Measurements from ENCODE around the gene FBXW9.
"Not testable (repeated sequence)": the region's sequence is repeated elsewhere in the genome, so short reads cannot be mapped to it uniquely, and the experiment has no call there.

FBXW9 gene

GRCh38 chr19:12681074-12681987 lies 15.1 kb downstream of the FBXW9 start, which contains the start of gene DHPS:
DHPS (minus strand) TSS chr19:12681880; CDS start chr19:12681766, 114 bp downstream.
- Mint-ChIP-seq H3K27ac (peak within 1 kb of the TSS; percentile 97), H3K4me1 (peaks cover 27 to 32% of the 10 kb centered on the region in 2 donors), H3K27me3 (no peaks in the 10 kb centered on the region), H3K4me3 (peak within 1 kb of the TSS; percentile 96 to 97), H3K9me3 (no peaks in the 10 kb centered on the region), H3K36me3 (peaks cover 24 to 31% of the 10 kb centered on the region in 2 donors)
- peak; percentile 90 for DNase-seq
- peak; percentile 86 for ATAC-seq (replicated peaks)

- DNase-seq (no peak), ATAC-seq (replicated peaks) (no peak)
- no peaks in the 10 kb centered on the region for H3K27me3 Mint-ChIP-seq
- peaks cover 24 to 30% of the 10 kb centered on the region in 2 donors for H3K4me1 Mint-ChIP-seq
- peaks cover 28 to 40% of the 10 kb centered on the region in 2 donors for H3K36me3 Mint-ChIP-seq
- peak overlapping the region; percentile 55 to 96 for H3K4me3 Mint-ChIP-seq
- no peaks in the 10 kb centered on the region for H3K9me3 Mint-ChIP-seq
- H3K27ac Mint-ChIP-seq: peak overlapping the region; percentile 85
Measured at GRCh38 chr19:12680034-12680433, 16.4 kb downstream of the FBXW9 start.

- peaks cover 40 to 53% of the 10 kb centered on the region in 2 donors for H3K36me3 Mint-ChIP-seq
- H3K9me3 Mint-ChIP-seq; H3K4me3 Mint-ChIP-seq; DNase-seq; ATAC-seq (replicated peaks); H3K27ac Mint-ChIP-seq; H3K27me3 Mint-ChIP-seq: not testable (repeated sequence)
- peaks cover 30 to 42% of the 10 kb centered on the region in 2 donors for H3K4me1 Mint-ChIP-seq
Measured at GRCh38 chr19:12678039-12678438, 18.4 kb downstream of the FBXW9 start.

DNA sequence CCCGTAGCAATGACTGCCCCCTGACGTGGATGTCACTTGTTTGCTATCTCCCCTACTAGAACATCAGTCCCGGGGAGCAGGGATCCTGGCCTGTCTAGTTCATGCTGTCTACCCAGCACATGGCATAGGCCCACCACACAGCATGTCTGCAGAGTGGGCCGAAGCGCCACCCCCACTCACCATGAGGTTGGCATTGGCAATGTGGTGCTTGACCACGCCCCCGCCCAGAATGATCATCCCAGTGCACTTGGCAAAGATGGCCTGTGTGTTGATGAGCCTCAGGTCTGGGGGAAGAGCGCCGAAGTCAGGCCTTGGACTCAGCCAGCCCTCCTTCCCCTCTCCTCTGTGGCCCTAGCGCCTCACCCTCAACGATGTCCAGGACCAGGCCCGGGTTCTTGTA lies 19.5 kb downstream of the FBXW9 start:
- H3K4me3 Mint-ChIP-seq: no peak overlapping the region
- no peaks in the 10 kb centered on the region for H3K9me3 Mint-ChIP-seq
- no peak for ATAC-seq (replicated peaks)

DNA sequence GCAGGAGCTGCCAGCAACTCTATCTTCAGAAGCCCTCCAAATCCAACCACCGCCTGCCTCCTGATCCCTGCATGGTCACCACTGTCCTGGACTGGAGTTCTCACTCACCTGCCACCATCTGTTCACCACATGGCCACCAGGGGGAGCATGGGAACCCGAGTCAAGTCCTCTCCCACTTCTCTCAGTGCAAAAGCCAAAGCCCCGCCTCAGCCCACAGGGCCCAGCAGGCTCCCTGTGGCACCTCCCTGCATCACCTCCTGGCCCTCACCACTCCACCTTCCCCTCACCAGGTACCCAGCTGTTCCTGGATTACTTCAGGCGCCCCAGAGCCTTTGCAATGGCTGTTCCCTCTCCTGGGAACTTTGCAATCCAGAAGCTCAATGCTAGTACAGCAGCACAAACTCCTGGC lies 20.0 kb downstream of the FBXW9 start:
- DNase-seq: peak; percentile 69
- Mint-ChIP-seq H3K4me1 (peaks cover 35 to 54% of the 10 kb centered on the region in 2 donors), H3K27ac (peak overlapping the region; percentile 88), H3K27me3 (no peaks in the 10 kb centered on the region), H3K9me3 (no peaks in the 10 kb centered on the region), H3K4me3 (peak overlapping the region in 1 of 2 donors; percentile 1), H3K36me3 (peaks cover 50 to 61% of the 10 kb centered on the region in 2 donors)
- ATAC-seq (replicated peaks): peak; percentile 52 to 54

More for the DNA sequence above, 19.5 kb downstream of the FBXW9 start:
- Mint-ChIP-seq H3K4me1 (peaks cover 33 to 50% of the 10 kb centered on the region in 2 donors), H3K27ac (peak overlapping the region; percentile 67), H3K27me3 (no peaks in the 10 kb centered on the region), H3K36me3 (peaks cover 49 to 59% of the 10 kb centered on the region in 2 donors)
- no peak for DNase-seq

- H3K4me1 Mint-ChIP-seq: peaks cover 33 to 51% of the 10 kb centered on the region in 2 donors
- H3K27me3 Mint-ChIP-seq: no peaks in the 10 kb centered on the region
- H3K36me3 Mint-ChIP-seq: peaks cover 48 to 58% of the 10 kb centered on the region in 2 donors
- peak overlapping the region; percentile 88 for H3K27ac Mint-ChIP-seq
- H3K9me3 Mint-ChIP-seq: no peaks in the 10 kb centered on the region
- H3K4me3 Mint-ChIP-seq: no peak overlapping the region
- no peak for ATAC-seq (replicated peaks)
- DNase-seq: no peak
Measured at GRCh38 chr19:12675940-12676339, 20.5 kb downstream of the FBXW9 start.

DNA sequence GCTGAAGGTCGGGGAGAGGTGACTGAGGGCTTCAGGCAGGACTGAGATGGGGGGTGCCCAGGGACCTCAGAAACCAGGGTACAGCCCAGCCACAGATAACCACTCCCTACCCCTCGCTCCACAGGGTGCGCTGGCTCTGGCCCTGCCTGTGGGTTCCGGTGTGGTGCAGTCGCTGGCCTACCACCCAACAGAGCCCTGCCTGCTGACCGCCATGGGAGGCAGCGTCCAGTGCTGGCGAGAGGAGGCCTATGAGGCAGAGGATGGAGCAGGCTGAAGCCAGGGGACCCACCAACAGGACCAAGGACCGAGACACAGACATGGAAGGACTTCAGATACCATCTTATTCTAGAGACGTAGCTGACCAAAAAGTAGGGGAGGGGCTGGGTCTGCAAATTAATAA lies 21.0 kb downstream of the FBXW9 start:
- DNase-seq: no peak
- no peaks in the 10 kb centered on the region for H3K9me3 Mint-ChIP-seq
- H3K36me3 Mint-ChIP-seq: peaks cover 50 to 60% of the 10 kb centered on the region in 2 donors
- peaks cover 35 to 54% of the 10 kb centered on the region in 2 donors for H3K4me1 Mint-ChIP-seq
- no peak for ATAC-seq (replicated peaks)
- no peaks in the 10 kb centered on the region for H3K27me3 Mint-ChIP-seq
- peak overlapping the region; percentile 37 for H3K27ac Mint-ChIP-seq
- H3K4me3 Mint-ChIP-seq: peak overlapping the region in 1 of 2 donors; percentile 25

DNA sequence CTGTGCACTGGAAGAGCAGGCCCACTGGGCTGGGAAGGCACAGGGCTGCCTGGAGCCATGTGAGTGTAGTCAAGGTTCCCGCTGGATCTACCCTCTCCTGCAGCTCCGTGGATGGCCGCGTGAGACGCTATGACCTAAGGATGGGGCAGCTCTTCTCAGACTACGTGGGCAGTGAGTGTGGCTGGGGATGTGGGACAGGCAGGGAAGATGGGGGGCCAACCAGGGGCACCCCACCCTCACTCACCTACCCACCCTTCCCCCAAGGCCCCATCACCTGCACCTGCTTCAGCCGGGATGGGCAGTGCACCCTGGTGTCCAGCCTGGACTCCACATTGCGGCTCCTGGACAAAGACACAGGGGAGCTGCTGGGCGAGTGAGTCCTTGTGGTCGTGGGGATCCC lies 23.7 kb downstream of the FBXW9 start:
- H3K27me3 Mint-ChIP-seq: no peaks in the 10 kb centered on the region
- no peak overlapping the region for H3K27ac Mint-ChIP-seq
- H3K4me1 Mint-ChIP-seq: peaks cover 43 to 70% of the 10 kb centered on the region in 2 donors
- H3K4me3 Mint-ChIP-seq: no peak overlapping the region
- DNase-seq: no peak
- ATAC-seq (replicated peaks): no peak
- H3K9me3 Mint-ChIP-seq: no peaks in the 10 kb centered on the region
- peaks cover 47 to 64% of the 10 kb centered on the region in 2 donors for H3K36me3 Mint-ChIP-seq

- Mint-ChIP-seq H3K9me3 (no peaks in the 10 kb centered on the region), H3K27ac (peak overlapping the region; percentile 100), H3K4me1 (peaks cover 43 to 71% of the 10 kb centered on the region in 2 donors), H3K4me3 (peak overlapping the region; percentile 85 to 92), H3K27me3 (no peaks in the 10 kb centered on the region), H3K36me3 (peaks cover 37 to 60% of the 10 kb centered on the region in 2 donors)
- ATAC-seq (replicated peaks): no peak
- DNase-seq: no peak
Measured at GRCh38 chr19:12670159-12670928, 26.1 kb downstream of the FBXW9 start.

DNA sequence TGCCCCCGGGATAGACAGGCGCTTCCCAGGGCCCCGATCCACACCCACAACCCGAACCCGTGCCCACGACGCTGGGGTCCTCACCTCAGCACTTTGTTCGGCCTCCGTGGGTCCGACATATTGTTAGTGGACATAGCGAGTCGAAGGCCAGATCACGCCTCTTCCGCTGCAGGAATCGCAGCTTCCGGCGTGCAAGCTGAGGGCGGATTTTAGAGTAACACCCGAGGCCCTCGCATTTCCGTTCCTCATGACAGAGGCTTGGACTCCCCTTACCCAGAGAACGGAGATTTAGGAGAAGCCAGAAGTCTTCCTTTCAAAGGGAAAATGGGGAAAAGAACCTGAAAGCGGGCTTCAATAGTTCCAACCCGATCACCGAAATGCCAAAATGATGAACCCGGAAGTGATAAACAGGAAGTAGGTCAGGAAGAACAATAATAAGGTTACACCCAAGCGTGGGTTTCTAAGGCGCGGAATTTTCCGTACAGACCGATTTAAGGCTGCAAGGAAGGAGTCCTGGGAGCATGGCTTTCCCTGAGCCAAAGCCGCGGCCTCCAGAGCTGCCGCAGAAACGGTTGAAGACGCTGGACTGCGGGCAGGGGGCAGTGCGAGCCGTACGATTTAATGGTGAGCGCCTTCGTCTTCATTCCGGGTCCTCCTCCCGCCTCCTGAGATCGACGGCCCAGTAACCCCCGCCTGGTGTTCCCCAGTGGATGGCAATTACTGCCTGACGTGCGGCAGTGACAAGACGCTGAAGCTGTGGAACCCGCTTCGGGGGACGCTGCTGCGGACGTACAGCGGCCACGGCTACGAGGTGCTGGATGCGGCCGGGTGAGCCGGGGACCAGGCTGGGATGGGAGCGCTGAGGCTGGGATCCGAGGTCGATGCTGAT lies 26.9 kb downstream of the FBXW9 start:
- H3K27me3 Mint-ChIP-seq: no peaks in the 10 kb centered on the region
- H3K9me3 Mint-ChIP-seq: no peaks in the 10 kb centered on the region
- DNase-seq: peak; percentile 65
- H3K4me3 Mint-ChIP-seq: peak overlapping the region; percentile 85 to 92
- H3K36me3 Mint-ChIP-seq: peaks cover 39 to 60% of the 10 kb centered on the region in 2 donors
- peaks cover 48 to 77% of the 10 kb centered on the region in 2 donors for H3K4me1 Mint-ChIP-seq
- peak overlapping the region; percentile 100 for H3K27ac Mint-ChIP-seq
- peak; percentile 17 to 23 for ATAC-seq (replicated peaks)

GRCh38 chr19:12668932-12669269 lies 27.5 kb downstream of the FBXW9 start:
- DNase-seq (peak; percentile 46), ATAC-seq (replicated peaks) (peak; percentile 6 to 7)
- H3K4me1 Mint-ChIP-seq: peaks cover 48 to 76% of the 10 kb centered on the region in 2 donors
- H3K36me3 Mint-ChIP-seq: peaks cover 38 to 60% of the 10 kb centered on the region in 2 donors
- H3K27me3 Mint-ChIP-seq: no peaks in the 10 kb centered on the region
- peak overlapping the region; percentile 85 to 92 for H3K4me3 Mint-ChIP-seq
- H3K27ac Mint-ChIP-seq: peak overlapping the region; percentile 100
- no peaks in the 10 kb centered on the region for H3K9me3 Mint-ChIP-seq

GRCh38 chr19:12668346-12668745 lies 28.1 kb downstream of the FBXW9 start:
- DNase-seq: no peak
- no peaks in the 10 kb centered on the region for H3K27me3 Mint-ChIP-seq
- H3K36me3 Mint-ChIP-seq: peaks cover 37 to 61% of the 10 kb centered on the region in 2 donors

DNA sequence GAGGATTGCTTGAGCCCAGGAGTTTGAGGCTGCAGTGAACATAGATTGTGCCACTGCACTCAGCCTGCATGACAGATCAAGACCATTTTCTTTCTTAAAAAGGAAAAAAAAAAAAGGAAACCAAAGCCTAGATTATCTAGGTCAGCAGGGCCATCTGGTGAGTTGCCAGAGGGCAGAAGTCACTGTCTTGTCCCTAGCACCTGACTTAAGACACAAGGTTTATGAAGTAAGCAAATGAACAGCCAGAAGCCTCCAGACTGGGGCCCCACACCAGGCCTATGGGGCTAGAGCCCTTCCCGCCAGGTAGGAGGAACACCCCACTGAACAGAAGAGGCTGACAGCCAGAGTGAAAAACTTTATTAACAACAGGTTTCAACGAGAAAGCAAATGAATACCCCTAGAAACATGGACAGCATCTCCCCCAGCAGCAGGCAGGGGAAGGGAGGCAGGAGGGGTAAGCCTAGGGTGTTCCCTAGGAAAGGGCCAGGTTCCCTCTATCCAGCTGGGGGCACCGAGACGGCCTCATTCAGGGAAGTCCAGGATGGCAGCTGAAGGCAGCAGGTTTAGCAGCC lies 28.6 kb downstream of the FBXW9 start:
- no peak for DNase-seq
- peak overlapping the region; percentile 92 to 98 for H3K4me3 Mint-ChIP-seq
- peak overlapping the region; percentile 99 for H3K27ac Mint-ChIP-seq
- no peak for ATAC-seq (replicated peaks)
- no peaks in the 10 kb centered on the region for H3K27me3 Mint-ChIP-seq
- no peaks in the 10 kb centered on the region for H3K9me3 Mint-ChIP-seq
- H3K36me3 Mint-ChIP-seq: peaks cover 40 to 66% of the 10 kb centered on the region in 2 donors
- H3K4me1 Mint-ChIP-seq: peaks cover 48 to 74% of the 10 kb centered on the region in 2 donors

More at GRCh38 chr19:12668346-12668745, 28.1 kb downstream of the FBXW9 start:
- Mint-ChIP-seq H3K9me3 (no peaks in the 10 kb centered on the region), H3K27ac (peak overlapping the region; percentile 100), H3K4me1 (peaks cover 48 to 74% of the 10 kb centered on the region in 2 donors), H3K4me3 (peak overlapping the region; percentile 85 to 92)
- no peak for ATAC-seq (replicated peaks)
